ENCODE results near the gene INPP4A.

INPP4A gene

GRCh38 chr2:98476192-98476868, 31.7 kb downstream of the INPP4A start:
- DNase-seq = peak; percentile 82

GRCh38 chr2:98477036-98477435, 32.4 kb downstream of the INPP4A start:
- no peak for DNase-seq

- DNase-seq = no peak
These were observed 32.8 kb downstream of the INPP4A start for GRCh38 chr2:98477506-98477905.

GRCh38 chr2:98478088-98478551, 33.5 kb downstream of the INPP4A start:
- DNase-seq = no peak

- DNase-seq = peak; percentile 55
These were observed 34.2 kb downstream of the INPP4A start for GRCh38 chr2:98478907-98479306.

GRCh38 chr2:98479371-98479770, 34.7 kb downstream of the INPP4A start:
- DNase-seq = no peak

GRCh38 chr2:98479959-98480524, 35.4 kb downstream of the INPP4A start:
- peak; percentile 94 for DNase-seq

GRCh38 chr2:98480598-98480997, 35.9 kb downstream of the INPP4A start:
- no peak for DNase-seq

GRCh38 chr2:98482362-98482761, 37.7 kb downstream of the INPP4A start:
- peak; percentile 47 for DNase-seq

- peak; percentile 67 for DNase-seq
These were observed 38.7 kb downstream of the INPP4A start for GRCh38 chr2:98483257-98483861.

GRCh38 chr2:98484121-98484557, 39.5 kb downstream of the INPP4A start:
- DNase-seq = no peak

GRCh38 chr2:98484652-98485452, 40.2 kb downstream of the INPP4A start:
- DNase-seq = no peak

- peak; percentile 69 for DNase-seq
These were observed 40.7 kb downstream of the INPP4A start for GRCh38 chr2:98485453-98485755.

GRCh38 chr2:98486374-98486981, 41.8 kb downstream of the INPP4A start:
- DNase-seq = peak; percentile 81

GRCh38 chr2:98487101-98487805, 42.6 kb downstream of the INPP4A start:
- no peak for DNase-seq

GRCh38 chr2:98487806-98488189, 43.1 kb downstream of the INPP4A start:
- DNase-seq = peak; percentile 87

- no peak for DNase-seq
These were observed 43.6 kb downstream of the INPP4A start for GRCh38 chr2:98488252-98488651.

- peak; percentile 15 for DNase-seq
These were observed 44.8 kb downstream of the INPP4A start for GRCh38 chr2:98489486-98489885.

GRCh38 chr2:98489971-98490962, 45.6 kb downstream of the INPP4A start:
- DNase-seq = no peak

- no peak for DNase-seq
These were observed 47.8 kb downstream of the INPP4A start for GRCh38 chr2:98492441-98492840.

- DNase-seq = no peak
These were observed 50.0 kb downstream of the INPP4A start for GRCh38 chr2:98494699-98495098.
